T-helper 9 cell (primary cell): ENCODE measurements around the gene HIF1A.
"Not testable (repeated sequence)": the region's sequence is repeated elsewhere in the genome, so short reads cannot be mapped to it uniquely, and the experiment has no call there.

Experiments used
- DNase-seq: peaks from one replicate; pipeline ENCODE4 v3.0.0-alpha.2; 2020

HIF1A gene

DNA sequence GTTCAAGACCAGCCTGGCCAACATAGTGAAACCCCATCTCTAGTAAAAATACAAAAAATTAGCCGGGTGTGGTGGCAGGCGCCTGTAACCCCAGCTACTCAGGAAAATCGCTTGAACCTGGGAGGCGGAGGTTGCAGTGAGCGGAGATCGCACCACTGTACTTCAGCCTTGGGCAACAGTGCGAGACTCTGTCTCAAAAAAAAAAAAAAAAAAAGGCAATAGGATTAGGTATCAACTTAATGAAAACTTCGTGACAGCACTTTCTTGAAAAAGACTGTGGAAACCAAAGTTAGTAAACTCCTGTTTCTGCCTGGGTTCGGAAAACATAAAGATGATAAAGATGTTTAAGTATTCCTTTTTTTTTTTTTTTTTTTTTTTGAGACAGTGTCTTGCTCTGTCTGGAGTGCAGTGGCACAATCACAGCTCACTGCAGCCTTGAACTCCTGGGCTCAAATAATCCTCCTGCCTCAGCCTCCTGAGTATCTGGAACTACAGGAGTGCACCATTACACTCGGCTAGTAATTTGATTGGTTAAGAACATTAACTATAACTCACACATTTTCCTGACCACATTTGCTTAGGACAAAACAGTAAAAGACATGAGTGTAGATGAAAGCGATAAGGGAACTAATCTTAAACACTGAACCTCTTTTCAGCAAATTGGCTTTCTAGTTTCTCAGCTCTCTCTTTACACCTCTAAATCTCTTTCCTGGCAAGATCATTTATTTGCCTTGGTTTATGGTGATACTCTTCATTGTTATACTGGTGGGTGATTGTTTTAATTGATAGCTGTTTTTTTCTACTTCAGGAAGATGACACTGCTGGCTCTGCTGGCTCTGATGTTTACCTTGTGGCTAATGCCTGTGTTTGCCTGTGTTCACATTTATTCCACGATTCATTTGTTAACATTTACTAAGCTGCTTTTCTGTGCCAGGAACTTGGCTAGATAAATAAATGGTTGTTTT is 15.8 kb downstream of the HIF1A start:
- DNase-seq = no peak

DNA sequence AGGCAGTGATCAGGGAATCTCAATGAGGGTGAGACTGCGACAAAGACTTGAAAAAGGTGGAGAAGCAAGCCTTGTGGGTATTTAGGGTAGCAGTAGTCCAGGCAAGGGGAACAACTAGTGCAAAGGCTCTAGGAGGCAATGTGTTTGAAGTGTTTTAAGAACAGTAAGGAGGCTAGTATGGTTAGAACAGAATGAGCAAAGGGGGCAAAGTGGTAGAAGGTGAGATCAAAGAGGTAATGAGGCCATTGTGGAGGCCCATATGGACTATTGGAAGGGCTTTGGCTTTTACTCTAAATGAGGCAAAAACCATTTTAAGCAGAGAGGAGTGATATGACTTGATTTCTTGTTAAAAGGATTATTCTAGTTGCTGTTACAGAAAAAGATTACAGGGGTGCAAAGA is 16.8 kb downstream of the HIF1A start:
- DNase-seq = no peak

DNA sequence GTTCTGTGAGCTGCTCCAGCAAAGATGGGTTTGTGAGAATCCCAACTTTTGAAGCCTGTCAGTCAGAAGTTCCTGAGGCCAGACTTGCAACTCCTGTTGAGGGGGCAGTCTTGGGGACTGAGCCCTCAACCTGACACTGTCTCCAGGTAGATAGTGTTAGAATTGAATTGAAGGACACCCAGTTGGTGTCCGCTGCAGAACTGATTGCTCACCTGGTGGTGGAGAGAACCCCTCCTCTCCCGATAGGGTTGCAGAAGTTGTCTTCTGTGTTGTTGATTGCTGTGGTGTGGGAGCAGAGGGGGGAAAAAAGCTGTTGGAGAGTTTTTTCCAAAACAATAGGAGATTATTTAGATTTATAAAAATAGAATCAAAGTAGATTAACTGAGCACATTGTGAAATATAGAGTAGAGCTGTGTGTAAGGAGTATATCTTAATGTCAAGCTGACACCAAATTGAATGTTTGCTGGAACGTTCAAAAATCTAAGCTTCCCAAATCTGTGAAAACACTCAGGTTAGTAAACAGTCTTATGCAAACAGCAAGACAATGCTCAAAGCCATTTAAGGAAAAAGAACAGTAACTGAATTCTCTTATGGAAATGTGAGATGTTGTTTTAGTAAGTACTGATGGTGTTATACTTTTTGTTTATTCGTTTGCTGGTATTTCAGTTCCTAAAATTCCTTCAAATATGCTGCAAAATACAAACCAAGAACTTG is 18.6 kb downstream of the HIF1A start:
- no peak for DNase-seq

- no peak for DNase-seq
Measured at GRCh38 chr14:61716956-61717355, 21.6 kb downstream of the HIF1A start.

DNA sequence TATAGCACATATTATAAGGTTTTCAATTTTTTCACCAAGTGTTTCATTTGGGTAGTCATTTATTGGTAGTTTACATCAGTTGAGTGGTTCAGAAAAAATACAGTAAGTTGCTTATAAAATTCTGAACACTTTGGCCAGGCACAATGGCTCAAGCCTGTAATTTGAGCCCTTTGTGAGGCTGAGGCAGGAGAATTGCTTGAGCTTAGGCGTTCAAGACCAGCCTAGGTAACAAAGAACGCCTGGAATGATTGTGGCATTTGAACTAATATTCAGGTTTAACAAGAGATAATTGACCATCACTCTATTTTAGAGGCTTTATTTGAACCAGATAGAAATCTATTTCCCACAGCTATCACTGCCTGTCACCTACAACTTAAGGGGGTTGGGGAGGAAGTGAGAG is 22.7 kb downstream of the HIF1A start:
- DNase-seq = no peak

- DNase-seq = no peak
Measured at GRCh38 chr14:61719344-61720293, 24.3 kb downstream of the HIF1A start.

DNA sequence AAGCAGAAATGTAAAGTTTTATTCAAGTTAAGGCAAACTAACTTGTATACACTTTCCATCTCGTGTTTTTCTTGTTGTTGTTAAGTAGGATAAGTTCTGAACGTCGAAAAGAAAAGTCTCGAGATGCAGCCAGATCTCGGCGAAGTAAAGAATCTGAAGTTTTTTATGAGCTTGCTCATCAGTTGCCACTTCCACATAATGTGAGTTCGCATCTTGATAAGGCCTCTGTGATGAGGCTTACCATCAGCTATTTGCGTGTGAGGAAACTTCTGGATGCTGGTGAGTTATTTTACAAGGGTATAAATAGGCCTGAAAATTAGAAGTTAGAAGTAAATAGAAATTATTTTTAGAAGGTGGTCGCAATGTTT is 25.0 kb downstream of the HIF1A start:
- DNase-seq = no peak

- DNase-seq = no peak
Measured at GRCh38 chr14:61720741-61721140, 25.4 kb downstream of the HIF1A start.

DNA sequence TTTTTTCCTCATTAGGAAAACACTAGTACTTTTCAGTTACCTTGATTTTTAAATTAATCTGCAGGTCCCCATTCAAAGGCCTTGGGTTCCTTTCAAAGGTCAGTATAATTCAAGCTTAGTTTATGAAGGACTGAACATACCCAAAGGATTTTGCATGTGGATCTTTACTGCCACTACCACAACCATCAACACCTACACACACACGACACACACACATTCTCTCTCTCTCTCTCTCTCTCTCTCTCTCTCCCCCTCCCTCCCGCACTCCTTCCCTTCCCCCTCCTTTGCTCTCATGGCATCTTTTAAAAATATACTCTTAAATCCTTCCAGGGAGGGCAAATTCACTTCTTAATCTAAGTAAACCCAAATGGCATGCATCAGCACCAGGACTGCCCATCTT is 28.8 kb downstream of the HIF1A start:
- DNase-seq = no peak

DNA sequence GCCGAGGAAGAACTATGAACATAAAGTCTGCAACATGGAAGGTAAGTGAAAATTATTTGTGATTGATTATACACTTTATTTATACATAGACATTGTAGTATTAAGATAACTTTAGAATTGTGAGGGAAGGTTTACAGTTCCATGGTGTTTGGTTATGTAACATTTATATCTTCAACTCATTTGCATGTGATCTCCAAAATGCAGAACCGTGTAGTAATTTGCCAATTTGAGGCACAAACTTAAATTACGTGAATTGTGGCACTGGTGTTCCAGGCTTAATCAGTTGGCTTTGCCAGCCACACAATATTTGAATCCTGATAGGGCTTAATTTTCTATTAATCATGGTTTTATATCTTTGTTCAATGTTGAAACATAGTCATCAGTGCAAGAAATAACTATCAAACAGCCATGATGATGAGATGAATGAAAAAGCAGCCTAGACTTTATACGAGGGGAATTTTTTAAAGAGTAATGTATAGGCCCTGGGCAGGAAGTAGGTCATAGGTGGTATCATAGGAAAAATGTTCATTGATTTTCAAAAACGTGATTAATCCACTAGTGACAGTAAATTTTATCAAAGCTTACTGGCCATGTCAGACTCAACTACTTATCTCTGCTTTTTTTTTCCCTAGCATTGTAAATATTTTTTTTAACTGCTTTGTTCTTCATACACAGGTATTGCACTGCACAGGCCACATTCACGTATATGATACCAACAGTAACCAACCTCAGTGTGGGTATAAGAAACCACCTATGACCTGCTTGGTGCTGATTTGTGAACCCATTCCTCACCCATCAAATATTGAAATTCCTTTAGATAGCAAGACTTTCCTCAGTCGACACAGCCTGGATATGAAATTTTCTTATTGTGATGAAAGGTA is 31.7 kb downstream of the HIF1A start:
- DNase-seq = no peak

GRCh38 chr14:61730756-61731373 is 35.6 kb downstream of the HIF1A start:
- no peak for DNase-seq

DNA sequence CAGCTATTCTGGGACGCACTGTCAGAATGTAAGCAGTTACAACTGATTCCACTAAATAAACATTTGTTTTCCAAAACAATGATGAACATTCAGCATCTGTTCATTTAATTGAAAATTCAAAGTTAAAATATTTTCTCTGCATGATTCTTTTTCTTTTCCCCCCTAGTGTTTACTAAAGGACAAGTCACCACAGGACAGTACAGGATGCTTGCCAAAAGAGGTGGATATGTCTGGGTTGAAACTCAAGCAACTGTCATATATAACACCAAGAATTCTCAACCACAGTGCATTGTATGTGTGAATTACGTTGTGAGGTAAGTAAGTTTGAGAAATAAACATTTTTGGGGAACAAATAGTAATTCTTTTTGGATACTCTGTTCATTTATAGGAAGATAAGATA is 38.7 kb downstream of the HIF1A start:
- no peak for DNase-seq

DNA sequence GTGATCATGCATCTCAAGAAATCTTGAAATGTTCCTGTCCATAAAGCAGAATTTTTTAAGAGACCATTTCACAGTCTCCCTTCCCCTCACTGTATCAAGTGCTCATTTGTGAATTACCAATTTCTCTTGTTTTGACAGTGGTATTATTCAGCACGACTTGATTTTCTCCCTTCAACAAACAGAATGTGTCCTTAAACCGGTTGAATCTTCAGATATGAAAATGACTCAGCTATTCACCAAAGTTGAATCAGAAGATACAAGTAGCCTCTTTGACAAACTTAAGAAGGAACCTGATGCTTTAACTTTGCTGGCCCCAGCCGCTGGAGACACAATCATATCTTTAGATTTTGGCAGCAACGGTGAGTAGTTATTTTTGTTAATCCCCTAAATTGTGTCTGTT is 41.4 kb downstream of the HIF1A start:
- no peak for DNase-seq

DNA sequence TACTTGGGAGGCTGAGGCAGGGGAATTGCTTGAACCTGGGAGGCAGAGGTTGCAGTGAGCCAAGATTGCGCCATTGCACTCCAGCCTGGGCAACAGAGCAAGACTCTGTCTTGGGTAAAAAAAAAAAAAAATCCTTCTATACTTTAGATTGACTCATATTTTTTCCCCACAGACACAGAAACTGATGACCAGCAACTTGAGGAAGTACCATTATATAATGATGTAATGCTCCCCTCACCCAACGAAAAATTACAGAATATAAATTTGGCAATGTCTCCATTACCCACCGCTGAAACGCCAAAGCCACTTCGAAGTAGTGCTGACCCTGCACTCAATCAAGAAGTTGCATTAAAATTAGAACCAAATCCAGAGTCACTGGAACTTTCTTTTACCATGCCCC is 42.6 kb downstream of the HIF1A start:
- no peak for DNase-seq

DNA sequence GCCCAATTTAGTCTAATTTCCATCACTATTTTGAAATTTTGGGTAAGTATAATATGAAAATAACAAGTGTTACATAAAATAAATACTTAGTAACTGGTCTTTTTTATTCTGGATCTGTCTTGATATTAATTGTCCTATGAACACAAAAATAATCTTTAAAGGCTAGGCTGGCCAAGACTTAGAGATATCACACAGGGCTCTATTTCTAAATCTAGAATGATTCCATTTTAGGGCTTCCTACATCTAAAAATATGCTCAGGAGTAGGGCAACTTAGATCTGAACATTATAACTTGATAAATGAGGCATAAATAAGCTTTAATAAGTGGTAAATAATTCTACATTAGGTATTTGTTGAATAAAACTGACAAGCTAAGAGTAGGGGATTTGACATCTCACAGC is 43.8 kb downstream of the HIF1A start:
- DNase-seq = no peak

- no peak for DNase-seq
Measured at GRCh38 chr14:61742371-61742770, 47.1 kb downstream of the HIF1A start.

- no peak for DNase-seq
Measured at GRCh38 chr14:61744238-61744637, 48.9 kb downstream of the HIF1A start.

DNA sequence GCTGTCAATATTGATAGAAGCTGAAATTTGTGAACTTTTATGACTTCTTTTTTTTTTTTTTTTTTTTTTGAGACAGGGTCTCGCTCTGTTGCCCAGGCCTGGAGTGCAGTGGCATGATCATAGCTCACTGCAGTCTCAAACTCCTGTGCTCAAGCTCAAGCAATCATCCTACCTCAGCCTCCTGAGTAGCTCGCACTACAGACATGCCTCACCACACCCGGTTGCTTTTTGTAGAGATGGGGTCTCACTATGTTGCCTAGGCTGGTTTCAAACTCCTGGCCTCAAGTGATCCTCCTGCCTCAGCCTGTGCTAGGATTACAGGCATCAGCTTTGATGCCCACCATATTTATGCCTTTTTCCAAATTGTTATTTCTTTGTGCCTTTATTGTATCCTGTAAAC is 51.0 kb downstream of the HIF1A start:
- not testable (repeated sequence) for DNase-seq

- DNase-seq = no peak
Measured at GRCh38 chr14:61746881-61747280, 51.6 kb downstream of the HIF1A start.

DNA sequence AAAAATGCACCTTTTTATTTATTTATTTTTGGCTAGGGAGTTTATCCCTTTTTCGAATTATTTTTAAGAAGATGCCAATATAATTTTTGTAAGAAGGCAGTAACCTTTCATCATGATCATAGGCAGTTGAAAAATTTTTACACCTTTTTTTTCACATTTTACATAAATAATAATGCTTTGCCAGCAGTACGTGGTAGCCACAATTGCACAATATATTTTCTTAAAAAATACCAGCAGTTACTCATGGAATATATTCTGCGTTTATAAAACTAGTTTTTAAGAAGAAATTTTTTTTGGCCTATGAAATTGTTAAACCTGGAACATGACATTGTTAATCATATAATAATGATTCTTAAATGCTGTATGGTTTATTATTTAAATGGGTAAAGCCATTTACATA is 52.0 kb downstream of the HIF1A start:
- no peak for DNase-seq

GRCh38 chr14:61749264-61749663 is 54.0 kb downstream of the HIF1A start:
- no peak for DNase-seq

DNA sequence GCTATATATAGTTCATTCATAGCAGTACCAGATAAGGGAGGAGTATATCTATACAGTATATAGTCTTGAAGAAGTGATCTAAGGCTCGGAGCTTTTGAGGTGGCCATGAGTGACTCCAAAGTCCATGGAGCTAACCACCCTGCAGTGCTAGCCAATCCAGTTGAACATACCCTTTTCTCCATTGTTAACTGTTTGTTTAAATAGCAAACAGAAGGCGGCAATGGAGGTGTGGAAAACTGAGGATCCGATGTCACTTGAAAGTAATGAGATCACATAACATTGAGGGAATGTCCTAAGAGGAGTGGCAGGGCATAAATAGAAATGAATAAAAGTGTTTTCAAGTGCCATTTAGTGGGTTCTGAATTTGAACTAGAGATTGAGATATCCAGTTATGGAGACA is 54.6 kb downstream of the HIF1A start:
- DNase-seq = no peak
